ENCODE measurements around the gene C2orf74.
"Not testable (repeated sequence)": the region's sequence is repeated elsewhere in the genome, so short reads cannot be mapped to it uniquely, and the experiment has no call there.

The C2orf74 gene

GRCh38 chr2:61161888-61162287 is at the start of gene C2orf74:
C2orf74 (plus strand) TSS chr2:61162188; CDS start chr2:61162515, 327 bp downstream.
- H3K4me1 ChIP-seq (ENCODE audit: insufficient read depth, low read length) = no peaks in the 10 kb centered on the region
- H3K27ac ChIP-seq (ENCODE audit: low read depth, low read length) = no peak within 1 kb of the TSS
- H3K4me3 ChIP-seq (ENCODE audit: low read depth in 1 of 2, low read length in 2 of 2) = no peak within 1 kb of the TSS
- no peak within 1 kb of the TSS for H3K9ac ChIP-seq (ENCODE audit: low read length)
- H3K36me3 ChIP-seq (ENCODE audit: insufficient read depth, low read length) = peaks cover 45% of the 10 kb centered on the region
- no peaks in the 10 kb centered on the region for H3K9me3 ChIP-seq (ENCODE audit: low read length)
- H3K27me3 ChIP-seq (ENCODE audit: control insufficient read depth in 1 of 2, insufficient read depth in 2 of 2, low read length in 2 of 2) = no peaks in the 10 kb centered on the region

DNA sequence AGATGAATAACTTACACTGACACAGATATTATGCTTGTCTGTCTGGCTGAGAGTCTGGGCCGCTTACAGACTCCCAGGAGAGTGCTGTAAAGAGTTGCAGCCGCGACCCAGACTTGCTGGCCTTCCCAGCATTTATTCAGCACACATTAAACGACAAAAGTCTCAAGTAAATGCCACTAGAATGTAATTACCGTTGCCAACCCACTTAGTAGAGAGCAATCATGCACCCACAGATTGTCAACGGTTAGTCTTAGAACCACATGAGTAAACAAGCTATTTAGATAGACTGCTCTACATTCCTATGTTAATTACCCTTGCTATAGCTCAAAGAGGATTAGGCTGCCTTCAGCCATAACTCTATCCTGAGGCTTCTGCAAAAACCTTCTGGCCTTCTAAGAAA is 47.8 kb upstream of the C2orf74 start:
- H3K36me3 ChIP-seq (ENCODE audit: insufficient read depth, low read length) = peaks cover 14% of the 10 kb centered on the region

DNA sequence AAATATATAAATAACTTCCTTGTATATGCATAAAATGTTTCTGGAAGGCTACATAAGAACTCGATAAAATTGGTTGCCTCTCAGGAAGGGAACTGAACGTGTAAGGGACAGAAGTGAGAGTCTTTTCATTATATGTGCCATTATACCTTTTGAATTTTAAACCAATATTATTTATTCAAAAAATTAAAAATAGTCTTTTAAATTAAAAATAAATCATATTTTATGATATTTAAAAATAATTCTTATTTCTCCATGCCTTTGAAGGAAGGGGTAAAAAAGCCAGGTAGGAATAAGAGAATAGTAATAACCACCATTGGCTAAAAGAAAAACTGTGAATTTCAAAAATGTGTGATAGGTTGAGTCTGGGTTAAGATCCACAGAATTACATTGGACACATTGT is 45.7 kb upstream of the C2orf74 start:
- Histone ChIP-seq H3K36me3 (ENCODE audit: insufficient read depth, low read length) (peaks cover 22% of the 10 kb centered on the region), H3K9ac (ENCODE audit: low read length) (no peak overlapping the region), H3K4me1 (ENCODE audit: insufficient read depth, low read length) (no peaks in the 10 kb centered on the region), H3K9me3 (ENCODE audit: low read length) (no peaks in the 10 kb centered on the region), H3K27me3 (ENCODE audit: control insufficient read depth in 1 of 2, insufficient read depth in 2 of 2, low read length in 2 of 2) (no peaks in the 10 kb centered on the region), H3K4me3 (ENCODE audit: low read depth in 1 of 2, low read length in 2 of 2) (no peak overlapping the region), H3K27ac (ENCODE audit: low read depth, low read length) (no peak overlapping the region)

More for the DNA sequence above, 47.8 kb upstream of the C2orf74 start:
- H3K27me3 ChIP-seq (ENCODE audit: control insufficient read depth in 1 of 2, insufficient read depth in 2 of 2, low read length in 2 of 2) = no peaks in the 10 kb centered on the region
- H3K9me3 ChIP-seq (ENCODE audit: low read length) = no peaks in the 10 kb centered on the region
- no peak overlapping the region for H3K9ac ChIP-seq (ENCODE audit: low read length)
- H3K4me3 ChIP-seq (ENCODE audit: low read depth in 1 of 2, low read length in 2 of 2) = no peak overlapping the region
- no peak overlapping the region for H3K27ac ChIP-seq (ENCODE audit: low read depth, low read length)
- no peaks in the 10 kb centered on the region for H3K4me1 ChIP-seq (ENCODE audit: insufficient read depth, low read length)

- Histone ChIP-seq H3K4me3 (ENCODE audit: low read depth in 1 of 2, low read length in 2 of 2) (no peak overlapping the region), H3K9ac (ENCODE audit: low read length) (no peak overlapping the region), H3K9me3 (ENCODE audit: low read length) (no peaks in the 10 kb centered on the region), H3K36me3 (ENCODE audit: insufficient read depth, low read length) (peaks cover 22% of the 10 kb centered on the region), H3K4me1 (ENCODE audit: insufficient read depth, low read length) (no peaks in the 10 kb centered on the region), H3K27ac (ENCODE audit: low read depth, low read length) (no peak overlapping the region), H3K27me3 (ENCODE audit: control insufficient read depth in 1 of 2, insufficient read depth in 2 of 2, low read length in 2 of 2) (no peaks in the 10 kb centered on the region)
Observed at GRCh38 chr2:61117534-61117933, 44.5 kb upstream of the C2orf74 start.

DNA sequence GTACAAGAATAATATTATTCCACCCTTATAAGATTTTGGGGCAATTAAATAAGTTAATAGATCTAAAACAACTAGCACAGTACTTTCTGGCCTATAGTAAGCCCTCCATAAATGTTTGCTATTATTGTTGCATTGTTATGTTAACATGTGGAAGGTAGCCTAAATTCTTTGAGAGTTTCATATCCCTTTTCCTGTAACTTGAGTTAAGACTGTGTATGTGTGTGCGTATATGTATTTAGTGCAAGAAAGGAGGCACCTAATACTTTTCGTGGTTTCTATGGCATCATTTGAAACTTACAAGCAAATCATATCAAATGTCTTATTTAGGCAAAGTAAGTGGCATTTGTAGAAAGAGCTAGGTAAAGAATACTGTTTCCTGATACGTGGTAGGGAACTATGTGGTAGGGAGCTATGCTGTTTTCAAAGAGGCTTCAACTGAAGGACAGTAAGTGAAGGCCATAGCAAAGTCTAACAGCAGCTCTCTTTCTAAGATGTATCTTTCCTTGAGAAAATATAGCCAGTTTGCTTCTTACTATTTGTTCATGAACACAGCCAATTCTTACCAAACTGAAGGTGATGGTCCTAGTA is 36.8 kb upstream of the C2orf74 start:
- Histone ChIP-seq H3K4me3 (ENCODE audit: low read depth in 1 of 2, low read length in 2 of 2) (no peak overlapping the region), H3K27me3 (ENCODE audit: control insufficient read depth in 1 of 2, insufficient read depth in 2 of 2, low read length in 2 of 2) (no peaks in the 10 kb centered on the region), H3K9ac (ENCODE audit: low read length) (no peak overlapping the region), H3K36me3 (ENCODE audit: insufficient read depth, low read length) (peaks cover 9% of the 10 kb centered on the region), H3K27ac (ENCODE audit: low read depth, low read length) (no peak overlapping the region), H3K9me3 (ENCODE audit: low read length) (no peaks in the 10 kb centered on the region), H3K4me1 (ENCODE audit: insufficient read depth, low read length) (no peaks in the 10 kb centered on the region)

DNA sequence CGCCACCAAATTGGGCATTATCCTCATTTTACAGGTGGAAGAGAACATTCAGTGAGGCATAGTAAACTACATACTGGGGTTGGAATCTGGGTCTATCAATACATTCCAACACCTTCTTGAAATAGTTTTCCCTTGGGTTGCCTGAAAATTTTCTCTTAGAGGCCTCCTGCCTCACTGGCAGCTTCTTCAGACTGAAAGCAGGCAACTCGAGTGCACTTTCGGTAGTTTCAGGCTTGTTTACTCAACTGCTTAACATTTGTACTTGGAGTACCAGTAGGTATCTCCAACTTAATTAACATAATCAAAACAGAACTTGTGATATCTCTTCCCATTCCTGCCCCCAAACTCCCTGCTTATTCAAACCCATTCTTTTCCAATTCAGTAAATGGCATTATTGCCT is 36.2 kb upstream of the C2orf74 start:
- H3K9ac ChIP-seq (ENCODE audit: low read length) = no peak overlapping the region
- no peak overlapping the region for H3K27ac ChIP-seq (ENCODE audit: low read depth, low read length)
- no peak overlapping the region for H3K4me3 ChIP-seq (ENCODE audit: low read depth in 1 of 2, low read length in 2 of 2)
- peaks cover 3% of the 10 kb centered on the region for H3K36me3 ChIP-seq (ENCODE audit: insufficient read depth, low read length)
- H3K27me3 ChIP-seq (ENCODE audit: control insufficient read depth in 1 of 2, insufficient read depth in 2 of 2, low read length in 2 of 2) = no peaks in the 10 kb centered on the region
- H3K9me3 ChIP-seq (ENCODE audit: low read length) = no peaks in the 10 kb centered on the region
- H3K4me1 ChIP-seq (ENCODE audit: insufficient read depth, low read length) = no peaks in the 10 kb centered on the region

DNA sequence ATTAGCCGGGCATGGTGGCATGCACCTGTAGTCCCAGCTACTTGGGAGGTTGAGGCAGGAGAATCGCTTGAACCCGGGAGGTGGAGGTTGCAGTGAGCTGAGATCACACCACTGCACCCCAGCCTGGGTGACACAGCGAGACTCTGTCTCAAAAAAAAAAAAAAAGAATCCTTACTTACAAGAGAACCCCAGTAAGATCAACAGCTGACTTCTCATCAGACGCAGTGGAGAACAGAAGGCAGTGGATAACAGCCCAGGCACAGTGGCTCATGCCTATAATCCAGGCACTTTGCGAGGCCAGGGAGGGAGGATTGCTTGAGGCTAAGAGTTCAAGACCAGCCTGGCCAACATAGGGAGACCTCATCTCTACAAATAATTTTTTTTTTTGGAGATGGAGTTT is 33.9 kb upstream of the C2orf74 start:
- not testable (repeated sequence) for H3K9me3 ChIP-seq (ENCODE audit: low read length); H3K4me1 ChIP-seq (ENCODE audit: insufficient read depth, low read length); H3K4me3 ChIP-seq (ENCODE audit: low read depth in 1 of 2, low read length in 2 of 2); H3K27me3 ChIP-seq (ENCODE audit: control insufficient read depth in 1 of 2, insufficient read depth in 2 of 2, low read length in 2 of 2); H3K36me3 ChIP-seq (ENCODE audit: insufficient read depth, low read length); H3K27ac ChIP-seq (ENCODE audit: low read depth, low read length); H3K9ac ChIP-seq (ENCODE audit: low read length)

- Histone ChIP-seq H3K9ac (ENCODE audit: low read length) (no peak overlapping the region), H3K4me3 (ENCODE audit: low read depth in 1 of 2, low read length in 2 of 2) (no peak overlapping the region), H3K36me3 (ENCODE audit: insufficient read depth, low read length) (no peaks in the 10 kb centered on the region), H3K9me3 (ENCODE audit: low read length) (no peaks in the 10 kb centered on the region), H3K27ac (ENCODE audit: low read depth, low read length) (no peak overlapping the region), H3K27me3 (ENCODE audit: control insufficient read depth in 1 of 2, insufficient read depth in 2 of 2, low read length in 2 of 2) (no peaks in the 10 kb centered on the region), H3K4me1 (ENCODE audit: insufficient read depth, low read length) (no peaks in the 10 kb centered on the region)
Observed at GRCh38 chr2:61134141-61134540, 27.8 kb upstream of the C2orf74 start.

- Histone ChIP-seq H3K27ac (ENCODE audit: low read depth, low read length) (no peak overlapping the region), H3K9ac (ENCODE audit: low read length) (no peak overlapping the region)
Observed at GRCh38 chr2:61135510-61135909, 26.5 kb upstream of the C2orf74 start.

DNA sequence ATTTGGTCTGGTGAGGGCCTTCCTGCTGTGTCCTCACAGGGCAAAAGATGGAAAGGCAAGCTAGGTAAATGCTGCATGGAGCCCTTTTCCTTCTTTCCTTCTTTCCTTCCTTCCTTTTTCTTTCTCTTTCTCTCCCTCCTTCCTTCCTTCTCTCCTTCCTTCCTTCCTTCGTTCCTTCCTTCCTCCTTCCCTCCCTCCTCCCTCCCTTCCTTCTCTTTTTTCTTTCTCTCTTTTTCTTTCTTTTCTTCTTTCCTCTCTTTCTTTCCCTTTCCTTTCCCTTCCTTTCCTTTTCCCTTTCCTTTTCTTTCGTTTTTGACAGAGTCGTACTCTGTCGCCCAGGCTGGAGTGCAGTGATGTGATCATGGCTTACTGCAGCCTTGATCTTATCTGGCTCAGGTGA is 23.1 kb upstream of the C2orf74 start:
- Histone ChIP-seq H3K4me1 (ENCODE audit: insufficient read depth, low read length) (no peaks in the 10 kb centered on the region), H3K9ac (ENCODE audit: low read length) (no peak overlapping the region), H3K36me3 (ENCODE audit: insufficient read depth, low read length) (no peaks in the 10 kb centered on the region), H3K27ac (ENCODE audit: low read depth, low read length) (no peak overlapping the region), H3K27me3 (ENCODE audit: control insufficient read depth in 1 of 2, insufficient read depth in 2 of 2, low read length in 2 of 2) (no peaks in the 10 kb centered on the region), H3K4me3 (ENCODE audit: low read depth in 1 of 2, low read length in 2 of 2) (no peak overlapping the region), H3K9me3 (ENCODE audit: low read length) (no peaks in the 10 kb centered on the region)

More at GRCh38 chr2:61135510-61135909, 26.5 kb upstream of the C2orf74 start:
- no peaks in the 10 kb centered on the region for H3K27me3 ChIP-seq (ENCODE audit: control insufficient read depth in 1 of 2, insufficient read depth in 2 of 2, low read length in 2 of 2)
- no peaks in the 10 kb centered on the region for H3K9me3 ChIP-seq (ENCODE audit: low read length)
- no peak overlapping the region for H3K4me3 ChIP-seq (ENCODE audit: low read depth in 1 of 2, low read length in 2 of 2)
- no peaks in the 10 kb centered on the region for H3K4me1 ChIP-seq (ENCODE audit: insufficient read depth, low read length)
- H3K36me3 ChIP-seq (ENCODE audit: insufficient read depth, low read length) = no peaks in the 10 kb centered on the region

- no peak overlapping the region for H3K27ac ChIP-seq (ENCODE audit: low read depth, low read length)
- H3K9me3 ChIP-seq (ENCODE audit: low read length) = no peaks in the 10 kb centered on the region
- no peaks in the 10 kb centered on the region for H3K27me3 ChIP-seq (ENCODE audit: control insufficient read depth in 1 of 2, insufficient read depth in 2 of 2, low read length in 2 of 2)
- no peak overlapping the region for H3K9ac ChIP-seq (ENCODE audit: low read length)
- no peaks in the 10 kb centered on the region for H3K36me3 ChIP-seq (ENCODE audit: insufficient read depth, low read length)
- H3K4me3 ChIP-seq (ENCODE audit: low read depth in 1 of 2, low read length in 2 of 2) = no peak overlapping the region
- peaks cover 7% of the 10 kb centered on the region for H3K4me1 ChIP-seq (ENCODE audit: insufficient read depth, low read length)
Observed at GRCh38 chr2:61141151-61141550, 20.8 kb upstream of the C2orf74 start.

- H3K27me3 ChIP-seq (ENCODE audit: control insufficient read depth in 1 of 2, insufficient read depth in 2 of 2, low read length in 2 of 2) = no peaks in the 10 kb centered on the region
- H3K4me1 ChIP-seq (ENCODE audit: insufficient read depth, low read length) = peaks cover 7% of the 10 kb centered on the region
- H3K36me3 ChIP-seq (ENCODE audit: insufficient read depth, low read length) = peaks cover 11% of the 10 kb centered on the region
- H3K9me3 ChIP-seq (ENCODE audit: low read length) = no peaks in the 10 kb centered on the region
- H3K9ac ChIP-seq (ENCODE audit: low read length) = no peak overlapping the region
- H3K4me3 ChIP-seq (ENCODE audit: low read depth in 1 of 2, low read length in 2 of 2) = peak overlapping the region; percentile 65
- H3K27ac ChIP-seq (ENCODE audit: low read depth, low read length) = peak overlapping the region; percentile 70
Observed at GRCh38 chr2:61144697-61145268, 17.2 kb upstream of the C2orf74 start.
